H9 (cell line): Measurements from ENCODE around the gene LARGE1. TPM values are rescaled to one million over a fixed set of nuclear protein-coding genes. Genes with fewer than 3 reads are reported as not detected.

Experiments
- DNase-seq: peaks from one replicate; pipeline ENCODE4 v3.0.0-alpha.2; 2017
- H2AFZ ChIP-seq: one replicate; pipeline ENCODE4 v1.6.1; 2013; ENCODE audit warnings: mild to moderate bottlenecking, low read length, control low read depth, moderate library complexity
- H2AK5ac ChIP-seq: 2 replicates; pipeline ENCODE4 v1.6.1; 2013; ENCODE audit warnings: low read length, control low read depth, mixed read lengths; ENCODE audit not compliant: insufficient read length
- H2BK120ac ChIP-seq: one replicate; pipeline ENCODE4 v1.6.1; 2013; ENCODE audit warnings: low read depth, mild to moderate bottlenecking, low read length, control low read depth, inconsistent platforms; ENCODE audit not compliant: poor library complexity, severe bottlenecking
- H2BK12ac ChIP-seq: 2 replicates; pipeline ENCODE4 v1.6.1; 2013; ENCODE audit warnings: low read length, control low read depth, mixed read lengths, low read depth; ENCODE audit not compliant: insufficient read length
- H2BK15ac ChIP-seq: 2 replicates; pipeline ENCODE4 v1.6.1; 2013; ENCODE audit warnings: low read depth, low read length, control low read depth
- H2BK20ac ChIP-seq: one replicate; pipeline ENCODE4 v1.6.1; 2013; ENCODE audit warnings: low read depth, mild to moderate bottlenecking, low read length, control low read depth, inconsistent platforms; ENCODE audit not compliant: poor library complexity, severe bottlenecking
- H2BK5ac ChIP-seq: 2 replicates; pipeline ENCODE4 v1.6.1; 2013; ENCODE audit warnings: low read length, control low read depth, mixed read lengths; ENCODE audit not compliant: insufficient read length
- H3K14ac ChIP-seq: 2 replicates; pipeline ENCODE4 v1.6.1; 2013; ENCODE audit warnings: low read length, control low read depth; ENCODE audit not compliant: insufficient read depth
- H3K18ac ChIP-seq: 2 replicates; pipeline ENCODE4 v1.6.1; 2013; ENCODE audit warnings: low read depth, mild to moderate bottlenecking, mixed read lengths, low read length, control low read depth; ENCODE audit not compliant: insufficient read length
- H3K23ac ChIP-seq: 2 replicates; pipeline ENCODE4 v1.6.1; 2013; ENCODE audit warnings: low read length, control low read depth, mixed read lengths, low read depth; ENCODE audit not compliant: insufficient read length
- H3K23me2 ChIP-seq: 2 replicates; pipeline ENCODE4 v1.6.1; 2013; ENCODE audit warnings: low read depth, mild to moderate bottlenecking, mixed read lengths, low read length, control low read depth; ENCODE audit not compliant: insufficient read length, poor library complexity, severe bottlenecking
- H3K27ac ChIP-seq: 2 replicates; pipeline ENCODE4 v1.5.1; 2013; ENCODE audit warnings: low read length, control low read depth, mixed read lengths, low read depth; ENCODE audit not compliant: insufficient read length
- H3K27me3 ChIP-seq: 2 replicates; pipeline ENCODE4 v1.6.1; 2013; ENCODE audit warnings: low read length, control low read depth, inconsistent platforms; ENCODE audit not compliant: insufficient read depth
- H3K4ac ChIP-seq: 2 replicates; pipeline ENCODE4 v1.6.1; 2013; ENCODE audit warnings: low read depth, mild to moderate bottlenecking, control low read depth, inconsistent platforms, low read length, moderate library complexity
- H3K4me1 ChIP-seq: 2 replicates; pipeline ENCODE4 v1.6.1; 2013; ENCODE audit warnings: low read length, control low read depth, inconsistent platforms; ENCODE audit not compliant: insufficient read depth
- H3K4me2 ChIP-seq: 2 replicates; pipeline ENCODE4 v1.6.1; 2013; ENCODE audit warnings: low read length, control low read depth, mixed read lengths; ENCODE audit not compliant: insufficient read length, insufficient read depth
- H3K56ac ChIP-seq: 2 replicates; pipeline ENCODE4 v1.6.1; 2013; ENCODE audit warnings: low read depth, mild to moderate bottlenecking, mixed read lengths, low read length, control low read depth; ENCODE audit not compliant: insufficient read length
- H3K79me1 ChIP-seq: 2 replicates; pipeline ENCODE4 v1.6.1; 2013; ENCODE audit warnings: low read depth, mild to moderate bottlenecking, moderate library complexity, low read length, control low read depth, inconsistent platforms; ENCODE audit not compliant: insufficient read depth, poor library complexity, severe bottlenecking
- H3K79me2 ChIP-seq: 2 replicates; pipeline ENCODE4 v1.6.1; 2013; ENCODE audit warnings: low read length, control low read depth, inconsistent platforms; ENCODE audit not compliant: insufficient read depth
- H3K9ac ChIP-seq: 2 replicates; pipeline ENCODE4 v1.6.1; 2013; ENCODE audit warnings: low read length, control low read depth, mixed read lengths; ENCODE audit not compliant: insufficient read length; ENCODE audit errors: extremely low read depth
- H3K9me3 ChIP-seq: one replicate; pipeline ENCODE4 v1.6.1; 2013; ENCODE audit warnings: low read depth, low read length, inconsistent platforms; ENCODE audit not compliant: control insufficient read depth
- H3T11ph ChIP-seq: one replicate; pipeline ENCODE4 v1.6.1; 2013; ENCODE audit warnings: mild to moderate bottlenecking, low read length, control low read depth, inconsistent platforms
- H4K20me1 ChIP-seq: one replicate; pipeline ENCODE4 v1.6.1; 2013; ENCODE audit not compliant: control insufficient read depth, insufficient read length, insufficient read depth
- H4K5ac ChIP-seq: 2 replicates; pipeline ENCODE4 v1.6.1; 2013; ENCODE audit warnings: low read depth, mild to moderate bottlenecking, mixed read lengths, low read length, control low read depth; ENCODE audit not compliant: insufficient read length
- H4K8ac ChIP-seq: replicated peaks from 2 replicates; pipeline ENCODE4 v1.6.1; 2013; ENCODE audit warnings: low read length, control low read depth, mixed read lengths, low read depth; ENCODE audit not compliant: insufficient read length
- H4K91ac ChIP-seq: 2 replicates; pipeline ENCODE4 v1.6.1; 2013; ENCODE audit warnings: low read depth, mild to moderate bottlenecking, moderate library complexity, mixed read lengths, low read length, control low read depth; ENCODE audit not compliant: insufficient read length
- H3K27ac Mint-ChIP-seq, 3 experiments: 2 replicates in 2 of 3; 3 replicates in 1 of 3; pipeline ENCODE4 v1.8.0; 2020 to 2021; ENCODE audit warnings: mixed read lengths in 3 of 3, mild to moderate bottlenecking in 1 of 3, moderate library complexity in 1 of 3
- H3K27me3 Mint-ChIP-seq: 2 replicates; pipeline ENCODE4 v1.8.0; 2021; ENCODE audit warnings: low read depth, mild to moderate bottlenecking, moderate library complexity, mixed read lengths
- H3K36me3 Mint-ChIP-seq, 3 experiments: 2 replicates in 2 of 3; 3 replicates in 1 of 3; pipeline ENCODE4 v1.8.0; 2020 to 2021; ENCODE audit warnings: low read depth in 3 of 3, mixed read lengths in 3 of 3; ENCODE audit not compliant: insufficient read depth in 1 of 3
- H3K4me1 Mint-ChIP-seq, 2 experiments: 2 replicates each; pipeline ENCODE4 v1.8.0; 2020; ENCODE audit warnings: mixed read lengths in 2 of 2
- H3K4me3 Mint-ChIP-seq, 2 experiments: 2 replicates in 1 of 2; 3 replicates in 1 of 2; pipeline ENCODE4 v1.8.0; 2020 to 2021; ENCODE audit warnings: mild to moderate bottlenecking in 2 of 2, mixed read lengths in 2 of 2, moderate library complexity in 1 of 2
- H3K9me3 Mint-ChIP-seq, 2 experiments: 2 replicates in 1 of 2; 3 replicates in 1 of 2; pipeline ENCODE4 v1.8.0; 2020; ENCODE audit warnings: mild to moderate bottlenecking in 2 of 2, mixed read lengths in 2 of 2, moderate library complexity in 1 of 2
- WGBS: extraction: QIAGEN DNeasy Blood & Tissue Kit; methylation state at CpG from one replicate; pipeline ENCODE4 v1.1.7; 2013; ENCODE audit warnings: missing lambda C conversion rate, low lambda C conversion rate, mixed read lengths; ENCODE audit not compliant: insufficient read length; ENCODE audit errors: extremely low coverage; 5-methylcytosine and 5-hydroxymethylcytosine counted together
- total RNA-seq: library from RNA; stranded (reverse); gene quantifications from 2 replicates; pipeline ENCODE4 v1.2.1, GENCODE V29; 2021
- TF ChIP-seq, protein P1 (sequence below): fragments of 200-600 bp; sonication (generic); conservative IDR thresholded peaks from 3 replicates; pipeline ENCODE4 v1.8.0; 2021; ENCODE audit warnings: antibody characterized with exemption, mild to moderate bottlenecking

Gene LARGE1
- total RNA-seq, 1 experiment from 2014 or later, result 43.5 TPM

GRCh38 chr22:33247758-33248157 lies 672.5 kb downstream of the LARGE1 start:
- H3T11ph ChIP-seq, result no peak overlapping the region
- no peak for DNase-seq
- no peak overlapping the region for H4K91ac ChIP-seq
- H3K4me1 Mint-ChIP-seq, result no peaks in the 10 kb centered on the region
- no CpG with 5 or more reads among the region's 2 CpGs for WGBS
- no peaks in the 10 kb centered on the region for H4K20me1 ChIP-seq
- no peak overlapping the region for H2BK120ac ChIP-seq
- no peak overlapping the region for H3K23ac ChIP-seq
- no peak overlapping the region for H3K14ac ChIP-seq
- no peak overlapping the region for H3K18ac ChIP-seq
- no peaks in the 10 kb centered on the region for H3K4me1 ChIP-seq
- H3K23me2 ChIP-seq, result no peaks in the 10 kb centered on the region
- H2BK12ac ChIP-seq, result no peak overlapping the region
- H2AK5ac ChIP-seq, result no peak overlapping the region
- H3K9me3 Mint-ChIP-seq, result peaks cover 8 to 17% of the 10 kb centered on the region in 2 experiments; a peak in 3 of 5 replicates
- no peaks in the 10 kb centered on the region for H3K79me1 ChIP-seq
- H3K4me2 ChIP-seq, result no peak overlapping the region
- H2BK5ac ChIP-seq, result no peak overlapping the region
- H3K27ac Mint-ChIP-seq, result no peak overlapping the region
- H4K8ac ChIP-seq, result no peak overlapping the region
- no peak overlapping the region for H2AFZ ChIP-seq
- H3K79me2 ChIP-seq, result no peaks in the 10 kb centered on the region
- H2BK20ac ChIP-seq, result no peak overlapping the region
- no peak overlapping the region for H3K56ac ChIP-seq
- H3K27me3 Mint-ChIP-seq, result peaks cover 81% of the 10 kb centered on the region
- no peak overlapping the region for H2BK15ac ChIP-seq
- H4K5ac ChIP-seq, result no peak overlapping the region
- H3K27ac ChIP-seq, result no peak overlapping the region
- TF ChIP-seq, protein P1, sequence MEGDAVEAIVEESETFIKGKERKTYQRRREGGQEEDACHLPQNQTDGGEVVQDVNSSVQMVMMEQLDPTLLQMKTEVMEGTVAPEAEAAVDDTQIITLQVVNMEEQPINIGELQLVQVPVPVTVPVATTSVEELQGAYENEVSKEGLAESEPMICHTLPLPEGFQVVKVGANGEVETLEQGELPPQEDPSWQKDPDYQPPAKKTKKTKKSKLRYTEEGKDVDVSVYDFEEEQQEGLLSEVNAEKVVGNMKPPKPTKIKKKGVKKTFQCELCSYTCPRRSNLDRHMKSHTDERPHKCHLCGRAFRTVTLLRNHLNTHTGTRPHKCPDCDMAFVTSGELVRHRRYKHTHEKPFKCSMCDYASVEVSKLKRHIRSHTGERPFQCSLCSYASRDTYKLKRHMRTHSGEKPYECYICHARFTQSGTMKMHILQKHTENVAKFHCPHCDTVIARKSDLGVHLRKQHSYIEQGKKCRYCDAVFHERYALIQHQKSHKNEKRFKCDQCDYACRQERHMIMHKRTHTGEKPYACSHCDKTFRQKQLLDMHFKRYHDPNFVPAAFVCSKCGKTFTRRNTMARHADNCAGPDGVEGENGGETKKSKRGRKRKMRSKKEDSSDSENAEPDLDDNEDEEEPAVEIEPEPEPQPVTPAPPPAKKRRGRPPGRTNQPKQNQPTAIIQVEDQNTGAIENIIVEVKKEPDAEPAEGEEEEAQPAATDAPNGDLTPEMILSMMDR, result no peak
- H3K4ac ChIP-seq, result no peak overlapping the region
- H3K36me3 Mint-ChIP-seq, result no peaks in the 10 kb centered on the region
- H3K4me3 Mint-ChIP-seq, result no peak overlapping the region
- no peak overlapping the region for H3K9ac ChIP-seq
- H3K27me3 ChIP-seq, result no peaks in the 10 kb centered on the region
- no peaks in the 10 kb centered on the region for H3K9me3 ChIP-seq
